GM18909 (cell line): ENCODE data around the gene LRRC4C.

Experiments used
- ATAC-seq: cut with Tn5 transposase; IDR thresholded peaks from one replicate; pipeline ENCODE4 v1.9.1; 2021; ENCODE audit warnings: mild to moderate bottlenecking; ENCODE audit not compliant: unreplicated experiment, poor library complexity

LRRC4C gene

DNA sequence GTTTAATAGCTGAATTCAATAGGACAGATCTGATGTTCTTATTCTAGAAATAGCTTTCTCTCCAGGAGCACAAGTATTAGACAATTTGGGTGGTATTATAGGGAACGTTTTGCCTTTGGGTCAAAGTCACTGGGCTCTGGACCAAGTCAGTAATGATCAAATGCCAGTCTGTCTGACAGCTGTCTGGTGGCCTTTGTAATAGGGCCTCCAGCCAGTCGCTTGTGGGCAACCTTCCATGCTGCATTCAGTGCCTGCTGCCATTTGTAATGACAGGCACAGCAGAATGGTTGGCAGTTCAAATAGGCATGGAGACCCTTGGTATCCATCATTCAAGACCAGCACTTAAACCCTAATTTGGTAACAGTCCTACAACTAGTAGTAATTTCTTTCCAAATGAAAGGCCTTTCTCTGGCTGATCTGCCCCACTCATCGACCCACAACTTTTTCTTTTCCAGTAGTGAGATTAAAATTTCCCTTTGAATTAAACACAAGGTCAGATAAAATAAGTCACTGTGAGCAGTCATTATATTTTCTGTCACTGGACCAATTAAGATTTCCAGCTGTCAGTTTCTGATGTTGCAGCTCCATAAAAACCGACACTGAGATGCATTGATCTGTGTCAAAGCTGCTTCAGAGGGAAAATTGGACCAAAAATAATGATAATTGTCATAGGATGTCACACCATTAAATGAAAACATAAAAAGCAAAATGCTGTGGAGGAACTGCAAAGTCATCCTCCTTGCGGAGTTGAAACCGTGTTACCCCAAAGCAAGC lies 1038.1 kb downstream of the LRRC4C start:
- ATAC-seq = no peak

DNA sequence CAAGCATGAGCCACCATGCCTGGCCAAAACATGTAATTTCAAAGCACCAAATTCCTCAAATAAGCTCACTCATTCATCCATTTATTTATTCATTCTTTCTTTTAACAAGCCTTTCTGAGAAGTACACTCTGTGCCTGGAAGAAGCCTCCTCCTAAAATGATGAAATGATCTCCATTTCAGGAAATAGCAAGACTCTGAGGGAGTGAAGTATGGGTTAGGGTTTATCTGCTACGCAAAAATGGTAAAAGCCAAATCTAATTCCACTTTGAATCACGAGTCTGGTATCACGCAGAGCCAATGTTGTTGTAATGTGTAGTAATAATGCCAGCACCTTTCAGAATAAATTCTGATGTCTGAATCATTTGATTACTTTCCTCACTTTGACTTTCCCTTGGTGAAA lies 1041.8 kb downstream of the LRRC4C start:
- no peak for ATAC-seq

DNA sequence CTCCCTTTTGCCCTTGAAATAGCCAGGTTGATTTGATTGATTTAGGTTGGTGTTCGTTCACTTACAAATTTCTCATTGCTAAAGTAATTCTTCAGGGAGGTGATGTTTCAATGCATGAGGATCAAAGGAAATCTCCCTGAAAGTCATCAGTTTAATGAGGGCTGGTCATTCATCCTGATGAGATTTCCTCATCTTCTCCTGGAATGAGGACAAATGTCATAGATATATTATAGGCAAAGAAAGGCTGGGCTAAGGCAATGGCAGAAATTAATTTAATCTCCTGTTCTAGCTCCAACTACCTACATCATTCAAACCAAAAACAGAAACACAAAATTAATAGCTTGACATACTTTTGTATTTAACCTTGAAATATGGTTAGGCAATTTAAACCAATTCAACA lies 1052.1 kb downstream of the LRRC4C start:
- ATAC-seq = no peak

GRCh38 chr11:40405614-40406013 lies 1053.8 kb downstream of the LRRC4C start:
- ATAC-seq = no peak

DNA sequence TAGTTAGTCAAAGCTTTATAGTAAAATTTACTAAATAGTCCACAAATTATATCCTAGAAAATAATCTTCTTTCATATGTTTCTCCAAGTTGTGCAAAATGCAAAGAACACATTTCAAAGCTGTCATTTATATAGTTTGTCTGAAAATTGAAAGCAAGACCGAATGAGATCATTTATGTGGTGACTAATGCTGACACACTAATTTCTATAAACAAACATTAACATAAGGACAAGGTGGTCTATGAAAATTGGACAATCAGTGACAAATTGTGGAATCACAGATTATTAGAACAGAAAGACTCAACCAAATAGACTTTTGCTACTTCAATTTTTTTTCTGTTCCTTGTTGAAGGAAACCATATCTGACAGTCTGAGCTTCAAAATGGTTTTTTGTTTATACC lies 1056.1 kb downstream of the LRRC4C start:
- ATAC-seq = no peak

DNA sequence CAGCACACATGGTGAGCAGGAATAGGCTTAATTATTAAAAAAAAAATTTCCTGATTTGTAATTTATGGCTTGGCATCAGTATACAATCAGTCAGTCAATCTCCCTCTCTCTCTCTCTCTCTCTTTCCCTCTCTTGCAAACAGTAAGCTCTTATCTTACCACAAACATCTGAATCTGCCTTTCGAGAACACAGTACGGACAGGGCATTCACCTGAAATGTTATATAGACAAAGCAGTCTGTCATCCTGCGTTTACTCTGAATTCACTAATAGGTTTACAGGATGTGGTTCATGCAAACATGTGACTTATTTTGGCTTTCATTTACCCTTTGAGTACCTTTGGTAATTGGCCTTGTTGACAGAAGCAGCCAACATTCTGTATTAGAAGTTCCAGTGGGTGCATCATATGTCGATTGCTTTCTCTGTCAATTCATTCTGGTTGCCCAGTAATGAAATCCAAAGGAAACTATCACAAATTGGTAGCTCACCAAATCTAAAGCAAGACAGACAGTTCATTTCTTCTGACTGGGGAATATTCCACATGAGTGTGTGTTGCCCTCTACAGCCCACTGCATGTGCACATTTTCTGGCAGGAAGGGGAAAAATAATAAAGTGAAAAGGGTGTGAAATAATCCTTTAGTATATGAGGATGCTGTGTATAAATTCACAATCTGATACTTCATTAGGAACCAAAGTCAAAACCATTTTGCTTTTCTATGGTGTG lies 1058.2 kb downstream of the LRRC4C start:
- ATAC-seq = no peak

DNA sequence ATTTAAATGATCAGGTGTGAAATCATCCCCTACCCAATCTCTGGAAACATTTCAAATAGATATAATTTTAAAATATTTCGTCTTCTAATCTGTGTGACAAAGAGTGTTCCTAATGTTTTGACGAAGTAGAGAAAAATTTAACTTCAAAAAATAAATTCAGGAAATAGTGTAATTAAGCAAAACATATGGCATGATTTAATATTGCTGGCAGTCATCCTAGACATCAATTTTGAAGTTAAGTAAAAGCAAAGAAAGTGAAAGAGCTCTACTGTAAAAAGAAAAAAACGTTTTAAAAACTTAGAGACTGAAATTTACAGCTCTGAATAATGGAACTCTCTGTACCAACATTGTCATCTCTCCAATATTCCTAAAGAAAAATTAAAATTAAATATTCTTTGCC lies 1062.3 kb downstream of the LRRC4C start:
- ATAC-seq = no peak

- no peak for ATAC-seq
Measured at GRCh38 chr11:40393511-40393910, 1065.9 kb downstream of the LRRC4C start.

GRCh38 chr11:40391679-40392078 lies 1067.8 kb downstream of the LRRC4C start:
- no peak for ATAC-seq

DNA sequence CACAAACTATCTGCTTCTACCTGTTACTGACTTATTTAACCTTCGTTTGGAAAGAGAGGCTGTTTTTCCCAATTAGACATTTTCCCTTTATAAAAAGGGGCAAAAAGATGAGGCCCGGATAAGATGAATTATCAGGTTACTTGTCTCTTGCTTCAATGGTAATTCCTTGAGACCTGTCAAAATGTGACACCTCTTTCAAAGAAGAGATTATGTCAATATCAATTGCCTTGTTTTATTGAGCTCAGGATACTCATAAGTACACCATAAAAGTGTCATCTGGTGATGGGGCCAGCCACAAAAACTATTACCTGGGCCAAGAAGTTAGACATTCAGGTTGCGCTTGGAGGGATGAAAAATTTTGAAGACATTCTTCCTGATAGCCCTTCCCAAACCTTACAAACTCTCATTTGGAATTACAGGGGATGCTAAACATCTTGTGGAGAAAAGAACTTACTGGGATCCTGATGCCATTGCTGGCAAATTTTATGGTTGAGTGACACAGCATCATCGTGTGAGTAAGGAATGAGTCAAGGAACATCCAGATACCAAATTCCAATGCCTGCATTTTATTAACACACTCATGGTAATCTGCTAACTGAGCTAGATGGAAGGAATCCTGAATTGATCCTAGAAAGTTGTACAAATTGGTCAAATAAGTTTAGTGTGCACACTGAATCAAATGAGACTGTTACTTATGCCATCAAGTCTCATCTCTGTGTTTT lies 1071.2 kb downstream of the LRRC4C start:
- ATAC-seq = no peak

- ATAC-seq = no peak
Measured at GRCh38 chr11:40387240-40387980, 1072.0 kb downstream of the LRRC4C start.

DNA sequence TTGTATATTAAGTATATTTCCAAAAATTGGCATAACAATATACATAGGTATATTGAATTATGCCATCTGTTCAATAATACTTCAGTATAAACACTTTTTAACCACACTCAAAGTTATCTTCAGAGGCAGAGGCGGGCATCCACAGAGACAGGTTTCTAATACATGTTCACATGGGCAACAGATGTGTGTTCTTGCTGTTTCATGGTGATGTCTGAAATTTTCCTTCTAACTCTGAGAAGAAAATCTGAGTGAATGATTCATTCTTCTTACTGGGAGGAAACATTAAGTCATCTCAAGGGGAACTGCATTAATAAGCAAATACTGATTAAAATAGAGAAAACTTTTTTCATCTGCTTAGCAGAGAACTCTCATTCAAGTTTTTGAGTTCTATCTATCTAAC lies 1074.5 kb downstream of the LRRC4C start:
- no peak for ATAC-seq

- no peak for ATAC-seq
Measured at GRCh38 chr11:40381481-40381880, 1078.0 kb downstream of the LRRC4C start.

DNA sequence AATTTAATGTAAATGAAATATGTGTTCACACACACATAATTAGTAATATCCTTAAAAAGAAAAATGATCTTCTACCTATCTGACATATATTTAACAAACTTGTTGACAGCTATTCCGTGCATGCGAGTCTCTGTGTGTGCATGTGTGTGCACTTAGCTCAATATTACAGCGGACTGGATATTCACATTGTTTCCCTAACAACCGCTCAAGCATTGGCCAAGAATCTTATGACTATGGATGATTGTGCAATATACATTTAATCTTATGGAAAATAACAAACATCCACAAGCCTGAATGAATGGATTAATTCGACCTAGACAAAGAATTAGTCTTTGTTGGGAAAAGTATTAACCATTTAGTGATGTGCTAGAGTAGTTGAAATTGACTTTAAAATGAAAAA lies 1078.6 kb downstream of the LRRC4C start:
- ATAC-seq = no peak

DNA sequence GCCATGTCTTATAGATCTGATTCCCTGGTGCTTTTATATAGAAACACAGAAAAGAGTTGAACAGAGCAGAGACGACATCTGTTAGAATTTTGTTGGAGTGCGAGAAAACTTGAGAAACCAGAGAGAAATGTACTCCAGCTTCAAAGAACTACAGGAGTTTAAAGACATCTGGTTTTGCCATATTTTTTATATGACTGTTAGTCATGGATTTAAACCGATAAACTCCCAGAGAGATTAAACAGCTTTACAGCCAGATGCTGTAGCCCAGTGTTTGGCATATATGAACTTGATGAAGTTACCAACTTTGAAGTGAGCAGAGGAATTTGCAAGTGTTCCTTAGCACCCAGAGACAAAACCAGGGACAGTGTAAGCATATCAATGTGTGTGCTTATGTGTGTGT lies 1083.1 kb downstream of the LRRC4C start:
- ATAC-seq = no peak

DNA sequence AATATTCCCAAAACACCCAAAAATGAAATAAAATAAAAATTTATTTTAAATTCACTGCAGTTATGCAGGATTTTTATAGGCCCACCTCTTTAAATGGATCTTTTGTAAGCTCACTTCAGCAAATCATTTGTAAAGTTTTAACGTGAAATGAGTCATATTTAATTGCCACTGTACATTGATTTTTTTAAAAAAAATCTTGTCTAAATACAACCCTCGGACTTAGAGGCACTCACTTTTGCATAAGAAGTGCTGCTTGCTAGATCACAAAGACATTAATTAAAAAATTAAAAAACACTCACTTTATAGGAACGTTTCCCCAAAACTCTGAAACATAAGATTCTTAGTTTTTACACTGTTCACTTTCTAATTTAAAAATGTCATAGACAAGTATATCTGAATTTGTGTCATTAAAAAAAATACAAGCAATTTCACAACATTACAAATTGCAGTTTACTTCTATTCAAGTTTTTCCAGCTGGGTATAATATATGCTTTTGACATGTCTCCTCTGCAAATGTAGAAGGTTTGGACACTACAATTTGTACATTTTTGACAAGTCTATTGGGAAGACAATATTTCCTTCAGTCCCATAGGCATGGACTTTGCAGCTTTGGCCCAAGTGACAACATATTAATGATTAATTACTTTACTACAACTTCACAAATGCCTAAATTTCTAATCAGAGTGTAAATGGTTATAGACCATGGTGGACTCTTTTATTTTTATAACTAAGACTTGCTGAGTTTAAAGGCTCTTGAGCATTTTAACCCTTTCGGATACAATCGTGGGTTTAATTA lies 1088.4 kb downstream of the LRRC4C start:
- ATAC-seq = no peak

GRCh38 chr11:40360206-40360798 lies 1099.2 kb downstream of the LRRC4C start:
- no peak for ATAC-seq

- no peak for ATAC-seq
Measured at GRCh38 chr11:40354121-40354520, 1105.3 kb downstream of the LRRC4C start.

DNA sequence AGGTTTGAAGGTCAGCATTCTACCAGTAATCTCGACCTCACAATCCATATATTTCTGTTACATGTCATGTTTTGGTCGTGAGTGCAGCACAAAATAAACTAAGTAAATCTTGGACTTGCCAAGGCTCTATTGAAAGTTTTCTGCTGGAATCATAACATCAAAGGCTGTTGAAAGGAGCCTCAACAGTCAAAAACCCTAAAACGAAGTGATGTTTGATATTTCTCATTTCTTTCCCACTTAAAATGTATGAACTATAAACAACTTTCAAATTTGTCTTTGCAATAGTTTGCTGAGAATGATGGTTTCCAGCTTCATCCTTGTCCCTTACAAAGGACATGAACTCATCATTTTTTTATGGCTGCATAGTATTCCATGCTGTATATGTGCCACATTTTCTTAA lies 1118.5 kb downstream of the LRRC4C start:
- no peak for ATAC-seq
